GM12801 (cell line): ENCODE results near the gene SF3B4.

ENCODE experiments used
- TF ChIP-seq, protein P1 (sequence below): IDR thresholded peaks from one replicate; pipeline ENCODE4 v1.5.1; 2011; ENCODE audit warnings: control low read depth; ENCODE audit not compliant: insufficient read length; ENCODE audit errors: extremely low read depth

SF3B4 gene

DNA sequence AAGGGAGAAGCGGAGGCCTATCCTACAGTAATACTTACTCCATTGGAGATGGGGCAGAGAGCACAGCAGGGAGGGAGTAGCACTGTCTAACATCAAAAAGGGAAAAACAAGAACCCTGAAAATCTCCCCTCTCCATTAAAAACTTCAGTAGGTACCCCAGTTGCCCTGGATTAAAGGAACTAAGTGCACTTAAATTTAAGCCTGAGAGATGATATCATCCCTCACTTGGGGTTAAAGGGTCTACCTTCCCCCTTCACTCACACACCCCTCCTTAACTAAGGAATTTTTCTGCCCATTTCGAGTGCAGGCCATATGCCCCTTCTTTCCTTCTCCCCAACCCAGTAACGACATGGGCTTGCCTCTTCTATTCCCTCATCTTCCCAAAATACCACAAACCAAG, 12.8 kb upstream of the SF3B4 start:
- TF ChIP-seq, protein P1, sequence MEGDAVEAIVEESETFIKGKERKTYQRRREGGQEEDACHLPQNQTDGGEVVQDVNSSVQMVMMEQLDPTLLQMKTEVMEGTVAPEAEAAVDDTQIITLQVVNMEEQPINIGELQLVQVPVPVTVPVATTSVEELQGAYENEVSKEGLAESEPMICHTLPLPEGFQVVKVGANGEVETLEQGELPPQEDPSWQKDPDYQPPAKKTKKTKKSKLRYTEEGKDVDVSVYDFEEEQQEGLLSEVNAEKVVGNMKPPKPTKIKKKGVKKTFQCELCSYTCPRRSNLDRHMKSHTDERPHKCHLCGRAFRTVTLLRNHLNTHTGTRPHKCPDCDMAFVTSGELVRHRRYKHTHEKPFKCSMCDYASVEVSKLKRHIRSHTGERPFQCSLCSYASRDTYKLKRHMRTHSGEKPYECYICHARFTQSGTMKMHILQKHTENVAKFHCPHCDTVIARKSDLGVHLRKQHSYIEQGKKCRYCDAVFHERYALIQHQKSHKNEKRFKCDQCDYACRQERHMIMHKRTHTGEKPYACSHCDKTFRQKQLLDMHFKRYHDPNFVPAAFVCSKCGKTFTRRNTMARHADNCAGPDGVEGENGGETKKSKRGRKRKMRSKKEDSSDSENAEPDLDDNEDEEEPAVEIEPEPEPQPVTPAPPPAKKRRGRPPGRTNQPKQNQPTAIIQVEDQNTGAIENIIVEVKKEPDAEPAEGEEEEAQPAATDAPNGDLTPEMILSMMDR, result no peak

- TF ChIP-seq, protein P1, result no peak
Measured at GRCh38 chr1:149937759-149938158, 10.2 kb upstream of the SF3B4 start.

- TF ChIP-seq, protein P1, result no peak
Measured at GRCh38 chr1:149936992-149937705, 9.5 kb upstream of the SF3B4 start.

GRCh38 chr1:149936170-149936991, 8.8 kb upstream of the SF3B4 start, which contains the start of gene MTMR11:
Gene MTMR11, minus strand, starts transcription at chr1:149936879. Its CDS starts 232 bp downstream, at chr1:149936647.
- TF ChIP-seq, protein P1, result no peak

GRCh38 chr1:149934356-149934755, 6.8 kb upstream of the SF3B4 start:
- TF ChIP-seq, protein P1, result no peak

GRCh38 chr1:149933208-149933607, 5.6 kb upstream of the SF3B4 start:
- TF ChIP-seq, protein P1, result no peak

- TF ChIP-seq, protein P1, result no peak
Measured at GRCh38 chr1:149932474-149932873, 4.9 kb upstream of the SF3B4 start.
